ENCODE measurements around the gene TBX4. TPM values are rescaled to one million over a fixed set of nuclear protein-coding genes. Genes with fewer than 3 reads are reported as not detected.
"Not testable (repeated sequence)": the region's sequence is repeated elsewhere in the genome, so short reads cannot be mapped to it uniquely, and the experiment has no call there.

The TBX4 gene
- total RNA-seq, 1 experiment from 2014 or later, result 0.05 TPM

DNA sequence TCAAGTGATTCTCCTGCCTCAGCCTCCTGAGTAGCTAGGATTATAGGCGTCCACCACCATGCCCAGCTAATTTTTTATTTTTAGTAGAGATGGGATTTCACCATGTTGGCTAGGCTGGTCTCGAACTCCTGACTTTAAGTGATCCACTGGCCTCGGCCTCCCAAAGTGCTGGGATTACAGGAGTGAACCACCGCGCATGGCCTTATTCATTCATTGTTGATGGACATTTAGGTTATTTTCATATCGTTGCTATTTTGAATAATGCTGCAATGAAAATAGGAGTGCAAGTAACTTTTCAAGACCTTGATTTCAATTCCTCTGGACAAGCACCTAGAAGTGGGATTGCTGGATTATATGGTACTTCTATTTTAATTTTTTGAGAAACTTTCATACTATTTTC lies 22.4 kb upstream of the TBX4 start:
- DNase-seq (ENCODE audit: low read depth in 1 of 2, low spot score in 2 of 2); H3K36me3 ChIP-seq; H3K4me3 ChIP-seq; H3K9me3 ChIP-seq (replicated peaks); H3K4me1 ChIP-seq (replicated peaks); H3K27me3 ChIP-seq (replicated peaks); H3K27ac ChIP-seq: not testable (repeated sequence)

DNA sequence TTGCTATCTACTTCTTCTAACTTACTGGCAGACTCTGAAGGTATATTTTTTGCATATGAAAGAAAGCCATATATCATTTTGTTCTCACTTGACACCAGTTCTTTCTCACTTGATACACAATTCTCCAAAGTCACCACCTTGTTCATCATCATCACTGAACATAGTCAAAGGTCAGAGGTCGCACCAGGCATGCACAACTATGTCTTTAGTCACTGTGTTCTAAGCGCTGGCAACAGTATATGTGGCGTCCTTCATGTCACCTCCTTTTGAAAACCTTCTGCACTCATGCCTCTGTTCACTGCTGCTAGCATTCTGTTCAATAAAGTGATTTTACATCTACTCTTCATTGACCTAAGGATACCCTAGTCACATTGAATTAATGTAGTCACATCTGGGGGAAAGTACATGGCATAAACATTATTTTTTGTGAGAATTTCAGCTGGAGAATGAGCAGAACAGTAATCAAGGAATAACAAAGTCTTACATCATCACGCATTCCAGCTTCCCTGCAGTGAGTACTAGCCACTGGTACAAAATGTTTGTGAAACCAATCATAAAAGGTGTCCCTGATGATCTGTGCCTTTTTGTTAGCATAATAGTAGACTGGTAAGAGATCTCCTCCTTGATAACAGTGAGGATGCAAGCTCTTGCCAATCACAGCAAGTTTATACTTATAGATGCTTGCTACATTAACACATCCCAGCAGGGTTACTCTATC lies 20.5 kb upstream of the TBX4 start:
- no peak overlapping the region for H3K4me3 ChIP-seq
- H3K27ac ChIP-seq, result no peak overlapping the region
- H3K36me3 ChIP-seq, result no peaks in the 10 kb centered on the region
- H3K27me3 ChIP-seq (replicated peaks), result no peaks in the 10 kb centered on the region
- peaks cover 7% of the 10 kb centered on the region for H3K9me3 ChIP-seq (replicated peaks)
- no peak for DNase-seq (ENCODE audit: low read depth in 1 of 2, low spot score in 2 of 2)
- peaks cover 8% of the 10 kb centered on the region for H3K4me1 ChIP-seq (replicated peaks)

DNA sequence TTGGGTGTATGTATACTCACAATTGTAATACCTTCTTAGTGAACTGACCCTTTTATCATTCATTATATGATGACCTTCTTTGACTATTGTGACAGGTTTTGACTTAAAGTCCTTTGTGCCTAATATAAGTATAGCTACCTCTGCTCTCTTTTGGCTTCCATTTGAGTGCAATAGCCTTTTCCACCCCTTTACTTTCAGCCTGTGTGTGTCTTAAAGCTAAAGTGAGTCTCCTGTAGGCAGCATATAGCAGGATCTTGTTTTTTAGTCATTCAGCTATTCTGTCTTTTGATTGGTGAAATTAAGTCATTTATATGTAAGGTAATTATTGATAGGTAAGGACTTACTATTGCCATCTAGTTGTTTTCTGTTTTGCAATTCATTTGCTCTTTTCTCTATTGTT lies 15.9 kb upstream of the TBX4 start:
- no peaks in the 10 kb centered on the region for H3K27me3 ChIP-seq (replicated peaks)
- H3K9me3 ChIP-seq (replicated peaks), result peaks cover 7% of the 10 kb centered on the region
- no peaks in the 10 kb centered on the region for H3K4me1 ChIP-seq (replicated peaks)
- H3K4me3 ChIP-seq, result no peak overlapping the region
- H3K36me3 ChIP-seq, result no peaks in the 10 kb centered on the region
- no peak for DNase-seq (ENCODE audit: low read depth in 1 of 2, low spot score in 2 of 2)
- no peak overlapping the region for H3K27ac ChIP-seq

DNA sequence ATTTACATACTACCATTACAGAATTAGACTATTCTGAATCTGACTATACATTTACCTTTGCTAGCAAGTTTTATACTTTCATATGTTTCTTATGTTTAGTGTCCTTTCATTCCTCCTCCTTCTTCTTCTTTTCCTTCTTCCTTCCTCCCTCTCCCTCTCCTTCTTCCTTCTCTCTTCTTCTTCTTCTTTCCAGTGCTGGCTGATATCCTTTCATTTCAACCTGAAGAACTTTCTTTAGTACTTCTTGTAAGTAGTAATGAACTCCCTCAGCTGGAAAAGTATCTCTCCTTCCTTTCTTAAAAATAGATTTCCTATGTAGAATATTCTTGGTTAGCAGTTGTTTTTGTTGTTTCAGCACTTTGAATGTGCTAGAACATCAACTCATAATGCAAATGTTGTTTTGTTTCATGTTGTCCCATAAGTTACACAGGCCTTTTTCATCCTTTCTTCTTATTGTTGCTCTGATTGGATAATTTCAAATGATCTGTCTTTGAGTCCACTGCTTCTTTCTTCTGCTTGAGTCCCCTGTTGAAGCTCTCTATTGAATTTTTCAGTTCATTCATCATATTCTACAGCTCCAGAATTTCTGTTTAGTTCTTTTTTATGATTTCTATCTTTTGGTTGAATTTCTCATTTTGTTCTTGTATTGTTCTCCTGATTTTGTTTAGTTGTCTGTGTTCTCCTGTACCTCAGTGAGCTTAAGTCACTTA lies 15.1 kb upstream of the TBX4 start:
- H3K27ac ChIP-seq, result no peak overlapping the region
- no peak overlapping the region for H3K4me3 ChIP-seq
- H3K9me3 ChIP-seq (replicated peaks), result peaks cover 7% of the 10 kb centered on the region
- no peaks in the 10 kb centered on the region for H3K27me3 ChIP-seq (replicated peaks)
- H3K36me3 ChIP-seq, result no peaks in the 10 kb centered on the region
- no peaks in the 10 kb centered on the region for H3K4me1 ChIP-seq (replicated peaks)
- DNase-seq (ENCODE audit: low read depth in 1 of 2, low spot score in 2 of 2), result no peak

DNA sequence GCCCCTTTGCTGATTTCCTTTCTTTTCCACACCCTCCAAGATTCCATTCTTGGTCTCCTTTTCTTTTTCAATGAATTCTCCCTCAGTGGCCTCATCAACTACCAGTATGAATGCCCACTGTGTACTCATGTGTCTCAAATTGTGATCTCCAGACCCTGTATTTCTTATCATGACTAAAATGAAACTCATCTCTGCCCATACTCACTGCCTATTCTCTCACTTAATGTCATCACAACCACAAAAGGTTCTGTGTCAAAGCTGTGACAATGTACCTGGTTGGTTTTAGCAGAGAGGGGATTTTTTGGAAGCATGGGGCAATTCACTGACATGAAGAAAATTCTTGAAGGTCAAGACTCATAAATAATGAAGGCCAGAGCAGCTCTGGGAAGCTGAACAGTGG lies 11.5 kb upstream of the TBX4 start:
- Histone ChIP-seq H3K36me3 (no peaks in the 10 kb centered on the region), H3K4me3 (no peak overlapping the region), H3K4me1 (replicated peaks) (peaks cover 9% of the 10 kb centered on the region), H3K27me3 (replicated peaks) (no peaks in the 10 kb centered on the region), H3K27ac (no peak overlapping the region), H3K9me3 (replicated peaks) (peaks cover 5% of the 10 kb centered on the region; the same call in 1 of the 2 replicates)
- no peak for DNase-seq (ENCODE audit: low read depth in 1 of 2, low spot score in 2 of 2)

DNA sequence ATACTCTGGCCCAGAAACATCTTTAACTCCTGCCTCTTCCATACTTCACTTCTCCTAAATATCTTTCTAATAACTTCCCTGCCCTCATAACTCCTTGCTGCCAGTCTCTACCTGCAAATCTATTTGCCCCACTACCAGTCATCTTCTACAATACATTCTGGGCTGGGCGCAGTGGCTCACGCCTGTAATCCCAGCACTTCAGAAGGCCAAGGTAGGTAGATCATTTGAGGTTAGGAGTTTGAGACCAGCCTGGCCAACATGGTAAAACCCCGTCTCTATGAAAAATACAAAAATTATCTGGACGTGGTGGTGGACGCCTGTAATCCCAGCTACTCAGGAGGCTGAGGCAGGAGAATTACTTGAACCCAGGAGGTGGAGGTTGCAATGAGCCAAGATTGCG lies 10.7 kb upstream of the TBX4 start:
- H3K36me3 ChIP-seq; H3K4me1 ChIP-seq (replicated peaks); H3K9me3 ChIP-seq (replicated peaks); H3K27ac ChIP-seq; H3K27me3 ChIP-seq (replicated peaks); H3K4me3 ChIP-seq; DNase-seq (ENCODE audit: low read depth in 1 of 2, low spot score in 2 of 2): not testable (repeated sequence)

DNA sequence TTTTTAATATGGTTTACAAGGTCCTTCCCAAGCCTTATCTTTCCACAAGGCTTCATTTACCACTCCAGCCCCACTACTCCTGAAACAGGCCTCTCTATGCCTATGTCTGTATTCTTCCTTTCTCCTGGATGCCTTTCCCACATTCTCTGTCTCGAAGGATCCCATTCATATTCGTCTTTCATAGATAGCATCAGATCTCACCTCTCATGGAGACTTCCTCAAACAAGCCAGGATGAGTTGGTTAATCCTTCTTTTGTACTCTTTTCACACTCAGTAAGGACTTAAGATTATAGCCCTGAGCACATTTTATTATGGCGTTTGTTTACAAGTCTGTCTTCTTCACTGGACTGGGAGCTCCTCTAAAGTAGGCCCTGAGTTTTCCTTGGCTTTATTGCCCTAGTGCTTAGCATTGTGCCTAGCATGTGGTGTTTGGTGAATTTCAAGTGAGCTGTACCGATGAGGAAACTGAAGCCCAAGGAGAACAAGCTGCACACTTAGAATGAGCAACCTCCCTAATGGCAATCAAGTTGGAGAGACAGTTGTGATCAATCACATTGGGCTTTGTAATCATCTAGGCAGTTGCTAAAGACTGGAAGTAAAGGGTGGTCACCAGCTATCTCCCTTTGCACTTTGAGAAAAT lies 10.0 kb upstream of the TBX4 start:
- no peak overlapping the region for H3K4me3 ChIP-seq
- no peaks in the 10 kb centered on the region for H3K27me3 ChIP-seq (replicated peaks)
- H3K27ac ChIP-seq, result no peak overlapping the region
- no peaks in the 10 kb centered on the region for H3K36me3 ChIP-seq
- H3K9me3 ChIP-seq (replicated peaks), result no peaks in the 10 kb centered on the region
- peaks cover 9% of the 10 kb centered on the region for H3K4me1 ChIP-seq (replicated peaks)
- no peak for DNase-seq (ENCODE audit: low read depth in 1 of 2, low spot score in 2 of 2)

DNA sequence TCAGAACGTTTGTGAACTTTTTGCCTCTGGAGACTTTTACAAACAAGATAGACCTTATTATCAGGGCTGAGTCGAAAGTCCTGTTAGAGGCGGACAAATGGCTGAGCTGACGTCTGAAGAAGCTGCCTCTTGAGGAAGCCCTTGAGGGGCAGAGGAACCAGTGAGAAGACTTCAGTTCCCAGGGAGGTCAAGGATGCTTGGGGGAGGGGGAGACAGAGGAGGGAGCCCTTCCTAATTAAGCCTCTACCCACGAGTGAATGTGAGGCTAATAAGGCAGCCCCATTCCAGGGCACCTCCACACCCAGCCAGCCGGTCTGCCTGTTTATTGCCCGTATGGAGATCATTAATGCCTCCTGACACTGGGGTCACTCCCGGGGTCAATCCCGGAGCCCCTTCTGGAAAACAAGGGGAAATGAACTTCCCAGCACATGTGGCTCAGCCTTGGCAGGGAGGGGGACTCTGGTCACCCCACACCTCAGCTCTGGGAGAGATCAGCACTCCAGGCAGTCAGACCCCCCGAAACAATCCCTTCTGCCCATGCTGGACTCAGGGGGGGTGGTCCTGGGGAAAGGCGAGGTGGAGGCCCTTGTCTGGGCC lies 9.2 kb upstream of the TBX4 start:
- Histone ChIP-seq H3K27me3 (replicated peaks) (no peaks in the 10 kb centered on the region), H3K4me3 (no peak overlapping the region), H3K27ac (no peak overlapping the region), H3K9me3 (replicated peaks) (no peaks in the 10 kb centered on the region), H3K4me1 (replicated peaks) (peaks cover 9% of the 10 kb centered on the region), H3K36me3 (no peaks in the 10 kb centered on the region)
- DNase-seq (ENCODE audit: low read depth in 1 of 2, low spot score in 2 of 2), result no peak

DNA sequence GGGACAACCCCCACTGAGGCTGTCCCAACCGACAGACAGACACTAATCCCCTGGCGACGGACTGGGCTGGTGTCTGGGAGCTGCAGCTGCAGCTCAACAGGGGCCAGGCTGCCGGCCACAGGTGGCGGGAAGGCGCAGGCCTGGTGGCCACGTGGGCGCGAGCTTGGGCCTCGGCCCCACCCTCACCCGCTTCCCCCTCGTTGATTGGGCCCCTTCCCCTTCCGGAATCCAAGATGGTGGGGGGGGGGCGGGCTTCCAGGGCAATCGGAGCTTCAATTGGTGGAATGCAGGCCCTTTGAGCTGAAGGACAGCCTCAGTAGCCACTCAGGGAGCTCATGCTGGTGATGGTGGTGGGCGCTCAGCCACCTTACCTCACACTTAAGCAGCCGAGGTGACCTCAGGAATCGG lies 8.7 kb upstream of the TBX4 start:
- DNase-seq (ENCODE audit: low read depth in 1 of 2, low spot score in 2 of 2), result no peak
- peaks cover 9% of the 10 kb centered on the region for H3K4me1 ChIP-seq (replicated peaks)
- no peaks in the 10 kb centered on the region for H3K36me3 ChIP-seq
- no peaks in the 10 kb centered on the region for H3K27me3 ChIP-seq (replicated peaks)
- H3K4me3 ChIP-seq, result no peak overlapping the region
- H3K27ac ChIP-seq, result no peak overlapping the region
- no peaks in the 10 kb centered on the region for H3K9me3 ChIP-seq (replicated peaks)

DNA sequence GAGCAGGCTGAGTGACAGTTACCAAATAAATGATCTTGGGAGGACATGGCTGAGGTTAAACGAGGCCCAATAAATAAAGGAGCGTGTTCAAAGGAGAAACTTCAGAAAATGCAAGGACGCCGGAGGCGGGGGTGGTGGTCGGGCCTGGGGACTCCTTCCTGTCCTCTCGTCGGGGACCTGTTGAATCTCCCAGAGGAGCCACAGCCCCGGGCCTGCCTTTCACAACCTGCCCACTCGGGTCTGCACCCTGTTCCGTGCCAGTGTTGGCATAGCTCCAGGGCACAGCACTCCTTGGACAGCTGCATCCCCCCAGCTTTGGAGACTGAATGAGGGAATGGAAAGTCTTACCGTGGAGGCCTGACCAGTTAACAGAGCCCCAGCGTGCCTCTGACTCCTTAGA lies 8.1 kb upstream of the TBX4 start:
- H3K4me3 ChIP-seq, result no peak overlapping the region
- no peak for DNase-seq (ENCODE audit: low read depth in 1 of 2, low spot score in 2 of 2)
- no peak overlapping the region for H3K27ac ChIP-seq
- H3K4me1 ChIP-seq (replicated peaks), result peaks cover 9% of the 10 kb centered on the region
- H3K36me3 ChIP-seq, result no peaks in the 10 kb centered on the region
- no peaks in the 10 kb centered on the region for H3K27me3 ChIP-seq (replicated peaks)
- H3K9me3 ChIP-seq (replicated peaks), result no peaks in the 10 kb centered on the region

DNA sequence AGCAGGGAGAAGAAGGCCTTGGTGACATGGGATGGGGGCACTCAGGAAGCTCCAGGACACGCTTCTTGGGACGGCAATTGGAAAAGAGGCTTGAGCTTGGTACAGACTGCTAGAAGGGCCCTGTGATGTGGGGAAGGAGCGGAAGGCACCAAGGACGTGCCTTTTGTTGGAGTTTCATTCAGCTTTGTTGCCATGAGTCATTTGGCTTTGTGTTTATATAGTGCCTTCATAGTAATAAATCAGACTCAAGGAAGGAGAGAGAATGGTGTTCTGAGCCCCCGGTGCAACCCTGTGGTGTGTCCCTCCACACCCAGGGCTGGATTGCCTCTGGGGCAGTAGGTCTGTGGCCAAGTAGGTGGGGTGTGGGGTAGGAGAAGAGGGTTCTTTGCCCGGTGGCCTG lies 7.4 kb upstream of the TBX4 start:
- peak in 1 of 2 experiments; percentile 62 for DNase-seq (ENCODE audit: low read depth in 1 of 2, low spot score in 2 of 2)
- Histone ChIP-seq H3K27me3 (replicated peaks) (no peaks in the 10 kb centered on the region), H3K27ac (no peak overlapping the region), H3K4me3 (no peak overlapping the region), H3K4me1 (replicated peaks) (peaks cover 9% of the 10 kb centered on the region), H3K36me3 (no peaks in the 10 kb centered on the region), H3K9me3 (replicated peaks) (no peaks in the 10 kb centered on the region)

DNA sequence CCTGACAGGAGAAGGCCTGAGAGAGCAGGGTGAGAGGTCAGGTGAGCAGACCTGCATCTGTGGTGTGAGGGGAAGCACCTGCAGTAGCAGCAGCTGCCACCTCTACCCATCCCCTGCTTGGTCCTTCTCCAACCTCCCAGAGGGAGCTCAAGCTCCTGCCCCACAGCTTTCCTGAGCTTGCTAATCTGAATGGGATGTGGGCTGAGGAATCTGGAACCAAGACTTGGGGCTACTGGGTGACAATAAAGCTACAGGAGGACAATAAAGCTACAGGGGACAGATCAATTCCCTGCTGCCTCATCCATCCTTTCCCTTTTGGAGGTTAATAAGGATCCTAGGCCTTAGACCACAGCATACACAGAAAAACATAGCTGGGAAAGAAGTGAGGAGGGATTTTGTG lies 4.9 kb upstream of the TBX4 start:
- Histone ChIP-seq H3K36me3 (no peaks in the 10 kb centered on the region), H3K4me3 (no peak overlapping the region), H3K27me3 (replicated peaks) (no peaks in the 10 kb centered on the region), H3K27ac (no peak overlapping the region), H3K4me1 (replicated peaks) (peaks cover 9% of the 10 kb centered on the region), H3K9me3 (replicated peaks) (no peaks in the 10 kb centered on the region)
- DNase-seq (ENCODE audit: low read depth in 1 of 2, low spot score in 2 of 2), result no peak

DNA sequence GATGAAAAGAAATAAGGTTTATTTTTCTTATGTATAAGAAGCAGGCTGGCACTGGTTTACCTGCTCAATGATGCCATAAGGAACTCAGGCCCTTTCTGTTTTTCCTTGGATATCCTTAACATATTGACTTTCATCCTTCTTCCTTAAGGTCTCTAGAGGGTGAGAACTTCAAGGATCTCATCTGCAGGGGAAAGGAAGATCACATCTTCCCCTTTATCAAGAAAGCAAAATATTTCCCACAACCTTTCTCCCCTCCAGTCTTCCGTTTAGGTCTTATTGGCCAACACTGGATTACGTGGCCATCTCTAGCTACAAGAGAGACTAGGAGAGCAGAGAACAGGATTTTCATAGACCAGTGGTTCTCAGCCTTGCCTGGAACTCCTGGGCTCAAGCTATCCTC lies 4.2 kb upstream of the TBX4 start:
- peaks cover 9% of the 10 kb centered on the region for H3K4me1 ChIP-seq (replicated peaks)
- H3K4me3 ChIP-seq, result no peak overlapping the region
- H3K9me3 ChIP-seq (replicated peaks), result no peaks in the 10 kb centered on the region
- no peak for DNase-seq (ENCODE audit: low read depth in 1 of 2, low spot score in 2 of 2)
- H3K27me3 ChIP-seq (replicated peaks), result no peaks in the 10 kb centered on the region
- no peaks in the 10 kb centered on the region for H3K36me3 ChIP-seq
- no peak overlapping the region for H3K27ac ChIP-seq

DNA sequence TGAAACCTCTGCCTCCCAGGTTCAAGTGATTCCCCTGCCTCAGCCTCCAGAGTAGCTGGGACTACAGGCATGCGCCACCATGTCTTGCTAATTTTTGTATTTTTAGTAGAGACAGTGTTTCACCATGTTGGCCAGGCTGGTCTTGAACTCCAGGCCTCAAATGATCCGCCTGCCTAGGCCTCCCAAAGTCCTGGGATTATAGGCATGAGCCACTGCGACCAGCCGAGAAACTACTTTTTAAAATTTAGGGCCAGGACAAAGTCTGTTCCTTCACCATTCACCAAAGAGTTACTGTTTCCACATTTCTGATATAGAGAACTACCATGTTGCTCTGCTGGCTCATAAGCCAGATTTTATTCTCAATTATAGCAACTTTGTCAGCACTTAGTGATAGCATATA lies 3.1 kb upstream of the TBX4 start:
- H3K36me3 ChIP-seq; H3K9me3 ChIP-seq (replicated peaks); H3K4me3 ChIP-seq; H3K27me3 ChIP-seq (replicated peaks); H3K27ac ChIP-seq; H3K4me1 ChIP-seq (replicated peaks); DNase-seq (ENCODE audit: low read depth in 1 of 2, low spot score in 2 of 2): not testable (repeated sequence)

All from SJSA1 (cell line).